ENCODE data around the gene CIP2A.

The CIP2A gene

GRCh38 chr3:108555966-108556581, 33.2 kb downstream of the CIP2A start:
- H3K4me2 ChIP-seq (ENCODE audit: low read length), result no peak overlapping the region
- 0 out of 2 replicates have a peak, but pooled peaks cover 2% of the 10 kb centered on the region for H3F3A ChIP-seq (ENCODE audit: control insufficient read depth, insufficient read depth)
- no peaks in the 10 kb centered on the region for H4K20me1 ChIP-seq (ENCODE audit: control insufficient read depth, insufficient read depth, low read depth, low read length)
- H3K4me1 ChIP-seq (ENCODE audit: control insufficient read depth, low read length), result no peaks in the 10 kb centered on the region
- H3K9me2 ChIP-seq (replicated peaks; ENCODE audit: control insufficient read depth, low read length), result no peaks in the 10 kb centered on the region
- no peaks in the 10 kb centered on the region for H3K27me3 ChIP-seq (ENCODE audit: control insufficient read depth, low read length)
- H3K4me3 ChIP-seq (ENCODE audit: low read length), result no peak overlapping the region
- H3K9me3 ChIP-seq (ENCODE audit: control insufficient read depth, insufficient read depth, low read length), result no peaks in the 10 kb centered on the region
- H3K36me3 ChIP-seq (ENCODE audit: control insufficient read depth, low read length), result peaks cover 90% of the 10 kb centered on the region
- H3K27ac ChIP-seq (ENCODE audit: low read depth, low read length), result no peak overlapping the region
- TF ChIP-seq CTCF (IDR thresholded peaks at IDR 0.05; ENCODE audit: low read depth, low read length, poor library complexity, severe bottlenecking) (no peak), EZH2phosphoT487 (IDR thresholded peaks at IDR 0.05; ENCODE audit: borderline replicate concordance, low read length) (no peak)
- no peaks in the 10 kb centered on the region for H3K79me2 ChIP-seq (ENCODE audit: control insufficient read depth, low read length)

DNA sequence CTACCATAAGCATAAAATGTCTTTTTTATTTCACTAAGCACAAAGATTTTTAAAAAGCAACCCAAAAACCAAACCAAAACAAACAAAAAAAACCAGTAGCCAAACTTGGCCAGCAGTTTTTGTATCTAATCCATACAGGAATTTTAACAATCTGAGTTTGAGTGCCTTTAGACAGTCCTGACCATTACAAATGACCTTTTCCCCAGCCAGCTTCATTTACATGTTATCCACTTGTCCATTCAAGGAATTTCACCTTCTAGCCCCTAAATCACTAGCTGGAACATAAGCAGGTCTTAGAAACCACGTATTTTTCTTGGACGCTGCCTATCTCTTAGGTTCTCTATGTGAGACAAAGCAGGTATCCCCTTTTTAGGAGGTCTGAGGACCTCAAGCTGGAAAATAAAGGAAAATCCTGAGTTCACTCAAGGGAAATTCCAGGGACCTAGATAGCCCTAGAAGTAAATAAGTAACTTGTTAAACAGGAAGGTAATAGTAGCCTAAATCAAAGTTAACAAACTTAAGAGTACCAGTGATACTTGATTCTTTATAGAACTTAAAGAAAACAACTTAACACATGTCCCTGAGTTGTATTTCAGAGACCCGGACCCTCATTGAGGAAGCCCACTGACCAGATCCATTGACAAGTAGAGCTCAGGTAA, 34.2 kb downstream of the CIP2A start:
- Histone ChIP-seq H3K9me2 (replicated peaks; ENCODE audit: control insufficient read depth, low read length) (no peaks in the 10 kb centered on the region), H3K27me3 (ENCODE audit: control insufficient read depth, low read length) (no peaks in the 10 kb centered on the region), H3K36me3 (ENCODE audit: control insufficient read depth, low read length) (peaks cover 89% of the 10 kb centered on the region), H3K4me1 (ENCODE audit: control insufficient read depth, low read length) (no peaks in the 10 kb centered on the region), H3K79me2 (ENCODE audit: control insufficient read depth, low read length) (no peaks in the 10 kb centered on the region), H3K4me2 (ENCODE audit: low read length) (no peak overlapping the region), H3K9me3 (ENCODE audit: control insufficient read depth, insufficient read depth, low read length) (no peaks in the 10 kb centered on the region), H4K20me1 (ENCODE audit: control insufficient read depth, insufficient read depth, low read depth, low read length) (no peaks in the 10 kb centered on the region), H3F3A (ENCODE audit: control insufficient read depth, insufficient read depth) (0 out of 2 replicates have a peak, but pooled peaks cover 2% of the 10 kb centered on the region), H3K4me3 (ENCODE audit: low read length) (no peak overlapping the region), H3K27ac (ENCODE audit: low read depth, low read length) (no peak overlapping the region)
- no peak for TF ChIP-seq EZH2phosphoT487 (IDR thresholded peaks at IDR 0.05; ENCODE audit: borderline replicate concordance, low read length)
- TF ChIP-seq CTCF (IDR thresholded peaks at IDR 0.05; ENCODE audit: low read depth, low read length, poor library complexity, severe bottlenecking), result no peak

DNA sequence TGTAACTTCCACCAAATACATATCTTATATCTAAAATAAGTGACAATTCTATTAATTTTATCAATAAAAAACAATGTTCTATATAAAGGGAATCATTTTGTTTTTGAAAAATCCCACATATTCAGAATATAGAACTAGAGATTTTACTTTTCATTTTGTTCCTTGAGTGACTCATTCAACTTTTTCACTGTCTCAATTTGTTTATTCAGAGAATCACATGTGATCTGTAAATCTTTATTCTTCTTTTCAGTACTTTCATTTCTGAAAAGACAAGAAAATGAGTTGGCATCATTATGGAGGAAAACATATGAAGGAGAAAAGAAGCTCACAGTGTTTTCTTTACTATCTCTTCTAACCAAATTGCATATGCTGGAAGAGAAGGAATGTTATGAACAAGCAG, 35.0 kb downstream of the CIP2A start:
- Histone ChIP-seq H3K4me3 (ENCODE audit: low read length) (no peak overlapping the region), H4K20me1 (ENCODE audit: control insufficient read depth, insufficient read depth, low read depth, low read length) (no peaks in the 10 kb centered on the region), H3F3A (ENCODE audit: control insufficient read depth, insufficient read depth) (0 out of 2 replicates have a peak, but pooled peaks cover 2% of the 10 kb centered on the region), H3K4me1 (ENCODE audit: control insufficient read depth, low read length) (no peaks in the 10 kb centered on the region), H3K27me3 (ENCODE audit: control insufficient read depth, low read length) (no peaks in the 10 kb centered on the region), H3K9me2 (replicated peaks; ENCODE audit: control insufficient read depth, low read length) (no peaks in the 10 kb centered on the region), H3K4me2 (ENCODE audit: low read length) (no peak overlapping the region), H3K79me2 (ENCODE audit: control insufficient read depth, low read length) (no peaks in the 10 kb centered on the region), H3K9me3 (ENCODE audit: control insufficient read depth, insufficient read depth, low read length) (no peaks in the 10 kb centered on the region), H3K36me3 (ENCODE audit: control insufficient read depth, low read length) (peaks cover 90% of the 10 kb centered on the region), H3K27ac (ENCODE audit: low read depth, low read length) (no peak overlapping the region)
- no peak for TF ChIP-seq CTCF (IDR thresholded peaks at IDR 0.05; ENCODE audit: low read depth, low read length, poor library complexity, severe bottlenecking)
- TF ChIP-seq EZH2phosphoT487 (IDR thresholded peaks at IDR 0.05; ENCODE audit: borderline replicate concordance, low read length), result no peak
